A549 (cell line): ENCODE measurements around the gene NOC4L.

Experiments
- CHD2 ChIP-seq: fragments of 150-350 bp; IDR thresholded peaks from 2 replicates; pipeline ENCODE4 v1.6.1; 2014; ENCODE audit warnings: low read length; ENCODE audit not compliant: partially characterized antibody
- JUNB ChIP-seq: fragments of >200 bp; sonication (Bioruptor Twin); formaldehyde crosslinking; IDR thresholded peaks from 2 replicates; pipeline ENCODE4 v1.6.1; 2016
- KDM5A ChIP-seq: fragments of 200-600 bp; sonication (generic); IDR thresholded peaks from 2 replicates; pipeline ENCODE4 v1.6.1; 2016; ENCODE audit warnings: antibody characterized with exemption, mild to moderate bottlenecking
- MAFK ChIP-seq: fragments of 450-650 bp; IDR thresholded peaks from 2 replicates; pipeline ENCODE4 v1.6.1; 2014; ENCODE audit not compliant: partially characterized antibody
- MAX ChIP-seq: IDR thresholded peaks from 2 replicates; pipeline ENCODE4 v1.6.1; 2012
- POLR2AphosphoS2 ChIP-seq: conservative IDR thresholded peaks from 2 replicates; pipeline ENCODE4 v1.6.1; 2012; ENCODE audit warnings: low read length, improper control_type of control experiment, inconsistent platforms
- RFX5 ChIP-seq: fragments of 450-650 bp; IDR thresholded peaks from 2 replicates; pipeline ENCODE4 v1.7.1; 2014; ENCODE audit warnings: antibody characterized with exemption, mild to moderate bottlenecking, moderate library complexity
- ZNF302 ChIP-seq: fragments of 250-450 bp; sonication (Bioruptor Pico); IDR thresholded peaks from 2 replicates; pipeline ENCODE4 v1.9.0; 2021; ENCODE audit warnings: inconsistent platforms, mild to moderate bottlenecking, moderate library complexity
- TF ChIP-seq, protein P1 (sequence below): fragments of >200 bp; sonication (Bioruptor Twin); formaldehyde crosslinking; IDR thresholded peaks from 3 replicates; pipeline ENCODE4 v1.5.1; 2016

- TF ChIP-seq, protein P1, sequence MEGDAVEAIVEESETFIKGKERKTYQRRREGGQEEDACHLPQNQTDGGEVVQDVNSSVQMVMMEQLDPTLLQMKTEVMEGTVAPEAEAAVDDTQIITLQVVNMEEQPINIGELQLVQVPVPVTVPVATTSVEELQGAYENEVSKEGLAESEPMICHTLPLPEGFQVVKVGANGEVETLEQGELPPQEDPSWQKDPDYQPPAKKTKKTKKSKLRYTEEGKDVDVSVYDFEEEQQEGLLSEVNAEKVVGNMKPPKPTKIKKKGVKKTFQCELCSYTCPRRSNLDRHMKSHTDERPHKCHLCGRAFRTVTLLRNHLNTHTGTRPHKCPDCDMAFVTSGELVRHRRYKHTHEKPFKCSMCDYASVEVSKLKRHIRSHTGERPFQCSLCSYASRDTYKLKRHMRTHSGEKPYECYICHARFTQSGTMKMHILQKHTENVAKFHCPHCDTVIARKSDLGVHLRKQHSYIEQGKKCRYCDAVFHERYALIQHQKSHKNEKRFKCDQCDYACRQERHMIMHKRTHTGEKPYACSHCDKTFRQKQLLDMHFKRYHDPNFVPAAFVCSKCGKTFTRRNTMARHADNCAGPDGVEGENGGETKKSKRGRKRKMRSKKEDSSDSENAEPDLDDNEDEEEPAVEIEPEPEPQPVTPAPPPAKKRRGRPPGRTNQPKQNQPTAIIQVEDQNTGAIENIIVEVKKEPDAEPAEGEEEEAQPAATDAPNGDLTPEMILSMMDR, result no peak
- TF ChIP-seq CHD2, result no peak
- no peak for TF ChIP-seq MAFK
- no peak for TF ChIP-seq JUNB
- no peak for TF ChIP-seq RFX5
- no peak for TF ChIP-seq ZNF302
- TF ChIP-seq KDM5A, result no peak
- TF ChIP-seq POLR2AphosphoS2, result no peak
- no peak for TF ChIP-seq MAX
Measured at GRCh38 chr12:132154341-132154761, 10.1 kb downstream of the NOC4L start.
